Measurements from ENCODE around the gene AGFG1.
"Not testable (repeated sequence)": the region's sequence is repeated elsewhere in the genome, so short reads cannot be mapped to it uniquely, and the experiment has no call there.

AGFG1 gene

GRCh38 chr2:227551836-227552235, 79.9 kb downstream of the AGFG1 start:
- DNase-seq: no peak

GRCh38 chr2:227562581-227562980, 90.6 kb downstream of the AGFG1 start:
- DNase-seq: no peak

DNA sequence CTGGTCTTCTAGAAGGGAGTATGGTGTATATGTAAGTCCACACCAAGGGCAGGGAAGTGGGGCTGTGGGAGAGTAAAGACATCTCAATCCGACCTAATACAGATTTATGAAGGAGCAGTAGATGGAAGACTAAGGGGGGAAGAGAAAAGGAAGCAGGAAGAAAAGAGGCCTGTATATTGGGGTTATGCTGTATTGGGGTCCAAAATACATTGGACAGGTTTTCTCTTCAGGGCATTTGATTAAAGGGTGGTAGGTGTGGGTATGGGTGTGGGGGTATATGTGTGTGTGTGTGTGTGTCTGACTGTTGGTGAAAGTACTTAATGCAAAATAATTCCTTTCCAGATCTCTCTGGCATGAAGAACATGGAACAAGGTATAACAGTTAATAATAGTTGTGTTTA, 93.1 kb downstream of the AGFG1 start:
- DNase-seq: no peak

DNA sequence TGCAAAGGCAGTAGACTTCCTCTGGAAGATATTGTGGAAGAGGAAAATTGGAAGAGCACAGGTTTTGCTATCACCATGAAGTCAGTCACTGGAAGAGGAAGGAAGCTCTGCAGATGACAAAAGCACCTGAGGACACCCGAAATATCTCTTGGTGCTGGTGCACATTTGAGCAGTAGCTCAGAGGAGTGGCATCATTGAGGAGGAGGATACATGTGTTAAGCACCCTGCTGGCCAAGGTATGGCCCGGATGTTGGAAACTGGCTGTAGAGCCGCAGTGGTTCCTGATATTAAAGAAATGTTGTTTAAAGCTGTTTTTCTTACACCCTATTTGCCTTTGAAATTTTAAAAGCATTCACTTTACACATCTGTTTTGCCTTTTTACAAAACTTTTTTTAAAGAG, 94.1 kb downstream of the AGFG1 start:
- no peak for DNase-seq

DNA sequence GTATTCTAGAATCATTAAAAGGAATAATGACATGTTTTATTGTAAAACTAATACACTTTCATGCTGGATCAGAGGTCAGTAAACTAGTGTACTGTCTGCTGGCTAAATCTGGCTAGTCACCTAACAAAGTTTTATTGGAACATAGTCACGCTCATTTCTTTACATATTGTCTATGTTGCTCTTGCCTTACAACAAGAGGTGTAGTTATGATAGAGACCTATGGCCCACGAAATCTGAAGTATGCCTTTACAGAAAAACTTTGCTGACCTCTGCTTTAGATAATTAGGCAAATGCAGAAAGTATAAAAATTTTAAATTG, 96.9 kb downstream of the AGFG1 start:
- DNase-seq: no peak

DNA sequence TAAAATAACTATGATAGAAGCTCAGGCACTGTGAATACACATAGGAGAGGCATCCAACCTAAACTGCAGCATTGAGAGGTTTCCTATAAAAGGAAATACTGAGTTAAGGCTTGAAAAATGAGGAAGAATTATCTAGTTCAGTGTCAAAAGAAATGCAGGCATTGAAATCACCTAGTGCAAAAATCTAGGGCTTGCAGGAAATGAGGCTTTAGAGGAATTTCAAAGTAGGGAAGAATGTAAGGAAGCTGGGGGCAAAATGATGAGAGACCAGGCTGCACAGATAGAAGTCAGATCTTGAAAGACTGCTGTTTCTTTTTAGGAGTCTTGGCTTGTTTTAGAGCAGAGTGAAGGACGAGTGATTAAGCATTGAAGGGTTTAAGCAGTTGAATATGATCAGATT, 98.7 kb downstream of the AGFG1 start:
- no peak for DNase-seq

GRCh38 chr2:227576110-227576509, 104.2 kb downstream of the AGFG1 start:
- DNase-seq: no peak

DNA sequence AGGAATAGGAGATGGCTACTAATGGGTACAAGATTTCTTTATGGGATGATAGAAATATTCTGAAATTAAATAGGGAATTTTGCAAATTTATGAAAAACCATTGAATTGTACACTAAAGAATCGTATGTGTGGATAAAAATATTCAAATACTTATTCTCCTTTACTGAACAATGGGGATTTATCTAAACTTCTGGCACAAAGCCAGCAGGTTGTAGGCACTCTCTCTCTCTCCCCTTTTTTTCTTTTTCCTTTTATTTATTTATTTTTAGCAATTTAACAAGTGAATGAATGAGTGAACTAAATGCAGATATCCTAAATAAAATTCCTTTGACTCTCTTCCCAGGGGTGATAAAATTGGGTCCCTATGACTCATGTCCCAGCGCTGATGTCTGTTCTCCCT, 104.9 kb downstream of the AGFG1 start:
- DNase-seq: no peak

DNA sequence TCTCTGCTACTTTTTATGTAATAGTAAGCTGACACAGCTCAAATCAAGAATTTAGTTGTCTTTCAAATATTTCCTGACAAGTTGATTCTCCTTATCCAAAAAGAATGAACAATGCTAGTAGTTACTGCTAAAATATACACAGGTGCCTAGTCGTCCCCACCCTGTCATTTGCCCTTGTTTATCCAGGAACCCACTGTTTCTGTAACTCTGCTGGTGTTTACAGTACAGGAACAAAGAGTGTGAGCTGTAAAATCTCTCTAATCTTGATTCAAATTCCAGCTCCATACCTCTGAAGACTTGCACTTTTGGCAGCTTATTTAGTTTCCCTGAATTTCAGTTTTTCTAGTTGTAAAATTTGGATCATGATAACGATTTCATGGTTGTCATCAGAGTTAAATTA, 105.6 kb downstream of the AGFG1 start:
- DNase-seq: no peak

DNA sequence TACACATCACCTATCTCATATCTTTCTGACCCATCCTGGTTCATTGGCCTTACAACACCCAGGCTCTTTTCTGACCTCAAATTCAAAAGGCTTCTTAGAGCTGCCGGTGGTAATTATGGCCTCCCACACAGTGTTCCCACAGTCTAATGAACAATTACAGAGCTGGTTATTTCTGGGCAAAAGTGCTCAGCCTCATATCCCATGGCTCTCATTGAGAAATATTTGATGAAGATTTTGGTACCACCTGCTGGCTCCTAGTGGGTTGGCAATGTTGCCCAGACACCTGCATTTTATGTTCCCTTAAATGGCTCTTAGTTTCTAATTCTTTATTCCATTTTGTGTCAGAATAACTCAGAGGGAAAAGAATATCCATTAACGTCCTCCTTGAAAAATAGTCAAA, 106.7 kb downstream of the AGFG1 start:
- DNase-seq: no peak

DNA sequence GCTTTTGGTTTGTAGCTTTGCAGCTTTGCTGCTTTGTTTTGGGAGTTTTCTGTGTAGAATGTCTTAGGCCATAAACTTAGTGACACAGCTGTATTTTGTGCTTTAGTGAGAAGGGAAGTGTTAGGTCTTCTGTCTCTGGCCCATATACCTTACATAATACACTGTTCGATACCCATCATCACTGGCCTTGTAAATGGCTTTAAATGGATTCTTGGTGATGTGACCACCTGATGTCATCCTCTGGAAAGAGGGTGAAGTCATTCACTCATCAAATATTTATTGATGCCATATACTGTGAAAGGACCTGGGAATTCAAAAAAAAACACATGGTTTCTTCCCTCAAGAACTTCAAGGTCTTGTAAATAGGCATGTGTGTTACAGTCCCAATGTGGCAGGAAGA, 107.8 kb downstream of the AGFG1 start:
- DNase-seq: no peak

DNA sequence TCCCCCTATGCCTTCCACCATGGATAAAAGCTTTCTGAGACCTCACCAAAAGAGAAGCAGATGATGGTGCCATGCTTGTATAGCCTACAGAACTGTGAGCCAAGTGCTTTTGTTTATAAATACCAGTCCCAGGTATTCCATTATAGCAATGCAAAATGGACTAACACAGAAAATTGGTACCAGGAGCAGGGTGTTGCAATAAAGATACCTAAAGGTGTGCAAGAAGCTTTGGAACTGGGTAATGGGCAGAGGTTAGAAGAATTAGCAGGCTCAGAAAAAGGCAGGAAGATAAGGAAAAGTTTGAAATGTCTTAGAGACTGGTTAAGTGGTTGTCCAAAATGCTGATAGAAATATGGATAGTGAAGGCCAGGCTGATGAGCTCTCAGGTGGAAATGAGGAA, 110.4 kb downstream of the AGFG1 start:
- no peak for DNase-seq

DNA sequence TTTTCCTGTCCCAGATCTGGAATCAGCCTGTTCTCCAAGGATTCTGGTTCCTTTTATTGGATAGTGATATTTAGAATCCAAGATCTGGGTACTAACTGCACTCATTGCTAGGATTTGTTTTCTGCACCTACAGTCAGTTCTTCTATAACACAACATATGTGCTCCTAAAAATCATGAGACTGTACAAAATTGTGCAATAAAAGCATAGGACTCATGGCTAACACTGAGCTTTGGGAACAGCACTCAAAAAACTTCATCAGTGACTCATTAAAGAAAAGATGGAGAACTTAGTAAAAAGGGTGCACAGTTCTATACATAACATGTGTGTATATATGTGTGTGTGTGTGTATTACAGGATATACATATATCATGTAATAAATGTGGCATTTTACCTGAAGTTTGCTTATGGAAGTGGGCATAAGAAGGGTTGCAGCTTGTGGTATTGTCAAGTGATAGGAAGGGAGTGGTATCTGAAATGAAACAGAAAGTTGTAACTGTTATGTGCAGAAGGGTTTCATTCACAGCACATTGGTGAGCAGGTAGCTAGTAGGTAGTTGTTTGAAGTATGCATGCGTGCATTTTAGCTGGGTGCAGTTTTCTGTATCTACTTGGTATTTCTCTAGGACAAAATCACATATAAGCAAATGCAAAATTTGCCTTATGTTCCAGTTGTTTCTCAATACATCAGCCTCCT, 120.9 kb downstream of the AGFG1 start:
- DNase-seq: no peak

- no peak for DNase-seq
Measured at GRCh38 chr2:227595797-227596196, 123.8 kb downstream of the AGFG1 start.

DNA sequence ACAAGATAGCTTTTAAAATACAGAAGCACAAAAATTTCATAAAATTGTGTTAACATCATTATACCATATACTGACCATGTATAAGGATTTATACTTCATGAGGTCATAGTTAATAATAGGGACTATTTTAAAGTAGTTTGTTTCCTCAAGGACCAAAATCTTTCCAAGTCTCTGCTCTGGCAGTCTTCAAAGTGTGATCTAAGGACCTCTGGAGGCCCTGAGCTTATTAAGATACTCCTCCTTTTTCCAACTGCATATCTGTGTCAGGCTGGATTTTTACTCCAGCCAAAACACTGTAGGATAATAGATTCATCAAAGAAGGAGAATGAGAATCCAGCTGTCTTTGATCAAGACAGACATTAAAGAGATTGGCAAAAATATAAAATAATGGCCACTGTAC, 125.1 kb downstream of the AGFG1 start:
- no peak for DNase-seq

DNA sequence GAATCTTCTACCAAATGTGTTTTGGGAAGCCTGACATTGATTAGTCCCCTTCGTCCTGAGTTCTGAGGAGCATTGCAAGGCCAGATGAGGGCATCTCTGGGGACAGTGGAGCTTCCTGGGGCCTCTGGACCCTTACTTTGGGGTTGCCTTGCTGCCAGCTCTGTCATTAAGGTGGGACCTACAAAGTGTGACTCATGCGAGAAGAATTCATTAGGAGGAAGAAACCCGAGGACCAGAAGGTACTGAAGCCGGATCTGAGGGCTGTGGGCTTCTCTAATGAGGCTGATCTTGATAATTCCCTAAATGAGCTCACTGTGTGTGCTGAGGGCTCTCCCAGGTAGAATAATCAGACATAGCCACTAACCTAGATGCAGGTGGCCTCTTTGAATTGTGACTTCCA, 126.0 kb downstream of the AGFG1 start:
- DNase-seq: no peak

GRCh38 chr2:227598835-227599503, 127.0 kb downstream of the AGFG1 start, which contains the start of gene SCYGR2:
Gene SCYGR2, plus strand, starts transcription at chr2:227598893. Its CDS starts 0 bp downstream, at chr2:227598893.
- not testable (repeated sequence) for DNase-seq

DNA sequence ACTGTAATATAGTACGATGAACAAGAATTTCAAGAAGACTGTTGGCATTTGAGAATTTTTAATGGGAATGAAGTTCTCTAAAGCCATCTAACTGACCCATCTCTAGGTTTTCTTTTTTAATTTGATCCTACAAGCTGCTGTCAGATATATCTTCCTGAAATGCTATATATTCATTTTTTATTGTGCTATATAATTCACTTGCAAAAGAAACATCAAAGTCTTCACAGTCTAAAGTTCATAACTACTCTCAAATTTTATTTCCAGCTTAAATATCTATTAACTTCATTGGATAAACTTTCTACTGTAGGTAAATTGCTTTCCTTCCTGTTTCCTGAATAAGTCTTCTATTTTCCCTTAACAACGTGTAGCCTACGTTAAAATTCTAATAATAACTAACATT, 130.4 kb downstream of the AGFG1 start:
- DNase-seq: no peak

DNA sequence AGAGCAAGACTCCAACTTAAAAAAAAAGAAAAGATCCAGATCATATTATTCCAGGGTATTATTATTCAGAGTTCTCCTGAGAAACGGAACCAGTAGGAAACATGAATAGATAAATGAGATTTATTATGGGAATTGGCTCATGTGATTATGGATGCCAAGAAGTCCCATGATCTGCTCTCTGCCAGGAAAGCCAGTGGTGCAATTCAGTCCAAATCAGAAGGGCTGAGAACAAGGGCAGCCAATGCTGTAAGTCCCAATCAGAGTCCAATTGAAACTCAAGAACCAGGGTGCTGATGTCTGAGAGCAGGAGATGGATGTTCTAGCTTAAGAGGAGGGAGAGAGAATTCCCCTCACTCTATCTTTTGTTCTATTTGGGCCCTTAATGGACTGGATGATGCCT, 134.5 kb downstream of the AGFG1 start:
- no peak for DNase-seq

- no peak for DNase-seq
Measured at GRCh38 chr2:227607941-227608340, 136.0 kb downstream of the AGFG1 start.

GRCh38 chr2:227608561-227609338, 136.8 kb downstream of the AGFG1 start:
- DNase-seq: peak; percentile 91

DNA sequence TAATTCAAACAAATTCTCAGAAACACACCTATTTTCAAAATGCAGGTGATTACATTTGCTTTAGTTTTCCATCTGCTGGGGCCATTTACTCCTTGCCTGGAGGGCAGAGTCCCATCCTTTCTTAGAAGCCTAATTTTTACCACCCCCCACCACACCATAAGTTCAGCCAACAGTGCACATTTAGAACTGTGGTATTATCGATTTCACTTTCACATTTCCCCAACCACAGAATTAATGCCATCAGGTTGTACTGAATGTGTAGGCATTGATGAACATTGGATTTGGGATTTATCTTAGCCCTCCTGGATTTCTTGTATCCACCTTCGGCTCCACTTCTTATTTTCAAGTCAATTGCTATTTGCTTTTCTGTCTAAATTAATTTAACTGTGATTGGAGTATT, 138.2 kb downstream of the AGFG1 start:
- DNase-seq: no peak
